ENCODE data around the gene ISOC2. TPM values are rescaled to one million over a fixed set of nuclear protein-coding genes. Genes with fewer than 3 reads are reported as not detected.

Gene ISOC2
- total and polyA plus RNA-seq, 2 donors (not counting 3 experiments of a cell fraction or from before 2014, with no cell fraction given): 49.3 to 68.7 TPM

DNA sequence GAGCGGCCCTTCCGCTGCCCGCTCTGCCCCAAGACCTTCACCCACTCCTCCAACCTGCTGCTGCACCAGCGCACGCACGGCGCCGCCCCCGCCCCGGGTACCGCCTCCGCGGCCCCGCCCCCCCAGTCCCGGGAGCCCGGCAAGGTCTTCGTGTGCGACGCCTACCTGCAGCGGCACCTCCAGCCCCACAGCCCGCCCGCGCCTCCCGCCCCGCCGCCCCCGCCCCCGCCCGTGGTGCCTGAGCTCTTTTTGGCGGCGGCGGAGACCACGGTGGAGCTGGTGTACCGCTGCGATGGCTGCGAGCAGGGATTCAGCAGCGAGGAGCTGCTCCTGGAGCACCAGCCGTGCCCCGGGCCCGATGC is 20.3 kb upstream of the ISOC2 start:
- Histone ChIP-seq H3K4me2 (ENCODE audit: insufficient read depth, low read length) (no peak overlapping the region), H3K4me3 (replicated peaks in 1 of 3; ENCODE audit: insufficient read depth in 1 of 3, low read depth in 1 of 3, low read length in 3 of 3) (no peak overlapping the region), H3K36me3 (ENCODE audit: control insufficient read depth in 2 of 2, extremely low read depth in 1 of 2, insufficient read depth in 2 of 2, low read length in 2 of 2) (peaks cover 0 to 3% of the 10 kb centered on the region in 2 experiments), H2AFZ (ENCODE audit: low read depth, low read length) (no peak overlapping the region), H4K20me1 (replicated peaks; ENCODE audit: control insufficient read depth, extremely low read depth, insufficient read depth, low read length) (no peaks in the 10 kb centered on the region), H3K27me3 (ENCODE audit: control insufficient read depth in 2 of 2, insufficient read depth in 2 of 2, low read length in 2 of 2) (no peaks in the 10 kb centered on the region), H3K79me2 (ENCODE audit: control insufficient read depth, insufficient read depth, low read length) (peaks cover 19% of the 10 kb centered on the region), H3K9ac (replicated peaks; ENCODE audit: extremely low read depth, insufficient read depth, low read length) (no peak overlapping the region), H3K27ac (ENCODE audit: insufficient read depth, low read depth, low read length) (no peak overlapping the region), H3K4me1 (ENCODE audit: control insufficient read depth, extremely low read depth, insufficient read depth, low read length) (peaks cover 23% of the 10 kb centered on the region), H3K9me3 (replicated peaks; ENCODE audit: control insufficient read depth, insufficient read depth, low read length) (no peaks in the 10 kb centered on the region), H3K9me1 (replicated peaks; ENCODE audit: control insufficient read depth, extremely low read depth, insufficient read depth, low read length) (no peaks in the 10 kb centered on the region)
- intact Hi-C loops (cut with micrococcal nuclease): no loop called here
- no peak for TF ChIP-seq EZH2 (IDR thresholded peaks at IDR 0.05; ENCODE audit: borderline replicate concordance, low read depth, low read length, severe bottlenecking)
- TF ChIP-seq JUN (IDR thresholded peaks at IDR 0.05; ENCODE audit: borderline replicate concordance, insufficient read depth, insufficient read length, low read depth): no peak
- no peak for DNase-seq (ENCODE audit: low read depth, low spot score)
- CTCF ChIA-PET: interaction anchor here (0.6 to 1.4 kb wide), 2 partner anchors 15 to 16 kb away, joined by 4 to 5 read pairs; no protein-coding TSS in a partner anchor
- no TSS peak for BruUV-seq (replicated peaks)
- dilution Hi-C loops (cut with MboI; ENCODE audit: extremely low pct_ligation_motif_present, low sequenced_read_pairs): no loop called here
- POLR2A ChIA-PET: no interaction called here
- no peak for FAIRE-seq

DNA sequence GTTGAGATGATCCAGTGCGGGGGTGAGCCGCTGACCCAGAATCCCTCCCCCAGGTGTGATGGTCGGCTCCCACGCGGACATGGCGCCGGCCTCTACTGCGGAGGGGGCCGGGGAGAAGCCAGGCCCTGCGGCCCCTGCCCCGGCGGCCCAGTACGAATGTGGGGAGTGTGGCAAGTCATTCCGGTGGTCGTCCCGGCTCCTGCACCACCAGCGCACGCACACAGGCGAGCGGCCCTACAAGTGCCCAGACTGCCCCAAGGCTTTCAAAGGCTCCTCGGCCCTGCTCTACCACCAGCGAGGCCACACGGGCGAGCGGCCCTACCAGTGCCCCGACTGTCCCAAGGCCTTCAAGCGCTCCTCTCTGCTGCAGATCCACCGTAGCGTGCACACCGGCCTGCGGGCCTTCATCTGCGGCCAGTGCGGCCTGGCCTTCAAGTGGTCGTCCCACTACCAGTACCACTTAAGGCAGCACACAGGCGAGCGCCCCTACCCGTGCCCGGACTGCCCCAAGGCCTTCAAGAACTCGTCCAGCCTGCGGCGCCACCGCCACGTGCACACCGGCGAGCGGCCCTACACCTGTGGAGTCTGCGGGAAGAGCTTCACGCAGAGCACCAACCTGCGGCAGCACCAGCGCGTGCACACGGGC is 19.8 kb upstream of the ISOC2 start:
- intact Hi-C loops (cut with micrococcal nuclease): no loop called here
- Histone ChIP-seq H3K4me3 (replicated peaks in 1 of 3; ENCODE audit: insufficient read depth in 1 of 3, low read depth in 1 of 3, low read length in 3 of 3) (no peak overlapping the region), H3K9ac (replicated peaks; ENCODE audit: extremely low read depth, insufficient read depth, low read length) (no peak overlapping the region), H3K36me3 (ENCODE audit: control insufficient read depth in 2 of 2, extremely low read depth in 1 of 2, insufficient read depth in 2 of 2, low read length in 2 of 2) (peaks cover 0 to 3% of the 10 kb centered on the region in 2 experiments), H3K9me3 (replicated peaks; ENCODE audit: control insufficient read depth, insufficient read depth, low read length) (no peaks in the 10 kb centered on the region), H2AFZ (ENCODE audit: low read depth, low read length) (no peak overlapping the region), H3K4me1 (ENCODE audit: control insufficient read depth, extremely low read depth, insufficient read depth, low read length) (peaks cover 20% of the 10 kb centered on the region), H3K27ac (ENCODE audit: insufficient read depth, low read depth, low read length) (no peak overlapping the region), H3K4me2 (ENCODE audit: insufficient read depth, low read length) (no peak overlapping the region), H3K79me2 (ENCODE audit: control insufficient read depth, insufficient read depth, low read length) (peaks cover 19% of the 10 kb centered on the region), H3K9me1 (replicated peaks; ENCODE audit: control insufficient read depth, extremely low read depth, insufficient read depth, low read length) (no peaks in the 10 kb centered on the region), H3K27me3 (ENCODE audit: control insufficient read depth in 2 of 2, insufficient read depth in 2 of 2, low read length in 2 of 2) (no peaks in the 10 kb centered on the region), H4K20me1 (replicated peaks; ENCODE audit: control insufficient read depth, extremely low read depth, insufficient read depth, low read length) (no peaks in the 10 kb centered on the region)
- TF ChIP-seq POLR2A (IDR thresholded peaks at IDR 0.05; ENCODE audit: low read depth, low read length) (no peak), FOS (IDR thresholded peaks at IDR 0.05; ENCODE audit: borderline replicate concordance, insufficient read depth, low read length) (no peak), EZH2 (IDR thresholded peaks at IDR 0.05; ENCODE audit: borderline replicate concordance, low read depth, low read length, severe bottlenecking) (no peak), MYC (IDR thresholded peaks at IDR 0.05; ENCODE audit: low read depth, low read length) (no peak), GATA2 (IDR thresholded peaks at IDR 0.05; ENCODE audit: insufficient read depth, insufficient read length, low read depth, low read length) (no peak), JUN (IDR thresholded peaks at IDR 0.05; ENCODE audit: borderline replicate concordance, insufficient read depth, insufficient read length, low read depth) (no peak), POLR2AphosphoS5 (IDR thresholded peaks at IDR 0.05; ENCODE audit: insufficient read depth, low read depth, low read length) (no peak)
- TF ChIP-seq, protein P1, sequence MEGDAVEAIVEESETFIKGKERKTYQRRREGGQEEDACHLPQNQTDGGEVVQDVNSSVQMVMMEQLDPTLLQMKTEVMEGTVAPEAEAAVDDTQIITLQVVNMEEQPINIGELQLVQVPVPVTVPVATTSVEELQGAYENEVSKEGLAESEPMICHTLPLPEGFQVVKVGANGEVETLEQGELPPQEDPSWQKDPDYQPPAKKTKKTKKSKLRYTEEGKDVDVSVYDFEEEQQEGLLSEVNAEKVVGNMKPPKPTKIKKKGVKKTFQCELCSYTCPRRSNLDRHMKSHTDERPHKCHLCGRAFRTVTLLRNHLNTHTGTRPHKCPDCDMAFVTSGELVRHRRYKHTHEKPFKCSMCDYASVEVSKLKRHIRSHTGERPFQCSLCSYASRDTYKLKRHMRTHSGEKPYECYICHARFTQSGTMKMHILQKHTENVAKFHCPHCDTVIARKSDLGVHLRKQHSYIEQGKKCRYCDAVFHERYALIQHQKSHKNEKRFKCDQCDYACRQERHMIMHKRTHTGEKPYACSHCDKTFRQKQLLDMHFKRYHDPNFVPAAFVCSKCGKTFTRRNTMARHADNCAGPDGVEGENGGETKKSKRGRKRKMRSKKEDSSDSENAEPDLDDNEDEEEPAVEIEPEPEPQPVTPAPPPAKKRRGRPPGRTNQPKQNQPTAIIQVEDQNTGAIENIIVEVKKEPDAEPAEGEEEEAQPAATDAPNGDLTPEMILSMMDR (IDR thresholded peaks at IDR 0.05; ENCODE audit: extremely low read depth in 1 of 2, insufficient read depth in 1 of 2, low read depth in 1 of 2, low read length in 2 of 2): no peak
- TF ChIP-seq, protein P2, sequence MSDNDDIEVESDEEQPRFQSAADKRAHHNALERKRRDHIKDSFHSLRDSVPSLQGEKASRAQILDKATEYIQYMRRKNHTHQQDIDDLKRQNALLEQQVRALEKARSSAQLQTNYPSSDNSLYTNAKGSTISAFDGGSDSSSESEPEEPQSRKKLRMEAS (IDR thresholded peaks at IDR 0.05; ENCODE audit: insufficient read depth, insufficient read length): no peak
- no TSS peak for BruUV-seq (replicated peaks)
- ChIA-PET CTCF (interaction anchor here (1.4 kb wide), 1 partner anchor 14 kb away, joined by 5 read pairs; no protein-coding TSS in a partner anchor), POLR2A (no interaction called here)
- DNase-seq (ENCODE audit: low read depth, low spot score) (no peak), FAIRE-seq (no peak)
- dilution Hi-C loops (cut with MboI; ENCODE audit: extremely low pct_ligation_motif_present, low sequenced_read_pairs): no loop called here
